ENCODE results near the gene KRTAP12-3.
"Not testable (repeated sequence)": the region's sequence is repeated elsewhere in the genome, so short reads cannot be mapped to it uniquely, and the experiment has no call there.

Gene KRTAP12-3

GRCh38 chr21:44691686-44692085 is 34.0 kb downstream of the KRTAP12-3 start:
- Histone ChIP-seq H3K4me1 (no peaks in the 10 kb centered on the region), H3K4me3 (no peak overlapping the region), H3K9me3 (no peaks in the 10 kb centered on the region), H3K36me3 (replicated peaks) (no peaks in the 10 kb centered on the region), H3K27me3 (ENCODE audit: low read depth) (peaks cover 10% of the 10 kb centered on the region; the same call in 1 of the 2 replicates)
- no peak for DNase-seq (ENCODE audit: low spot score in 2 of 2)
- in situ Hi-C loops (cut with MboI; ENCODE audit: low sequenced_read_pairs), result no loop called here

DNA sequence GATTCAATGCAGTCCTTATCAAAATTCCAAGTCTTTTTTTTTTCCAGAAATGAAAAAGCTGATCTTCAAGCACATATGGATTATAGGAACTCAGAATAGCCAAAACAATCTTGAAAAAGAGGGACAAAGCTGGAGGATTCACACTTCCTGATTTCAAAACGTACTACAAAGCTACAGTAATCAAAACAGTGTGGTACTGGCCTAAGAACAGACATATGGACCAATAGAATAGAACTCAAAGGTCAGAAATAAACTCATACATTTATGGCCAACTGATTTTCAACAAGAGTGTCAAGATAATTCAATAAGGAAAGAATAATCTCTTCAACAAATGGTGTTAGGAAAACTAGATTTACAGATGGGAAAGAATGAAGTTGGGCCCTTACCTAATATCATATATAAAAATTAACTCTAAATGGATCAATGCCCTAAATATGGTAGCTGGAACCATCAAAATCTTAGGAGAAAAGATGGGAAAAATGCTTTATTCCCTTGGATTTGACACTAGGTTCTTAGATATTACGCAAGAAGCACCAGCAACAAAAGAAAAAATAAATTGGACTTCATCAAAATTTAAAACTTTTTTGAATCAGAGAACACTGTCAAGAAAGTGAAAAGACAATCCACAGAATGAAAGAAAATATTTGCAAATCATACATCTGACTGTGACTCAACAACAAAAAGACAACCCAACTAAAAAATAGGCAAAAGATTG is 35.2 kb downstream of the KRTAP12-3 start:
- no peak for DNase-seq (ENCODE audit: low spot score in 2 of 2)
- Histone ChIP-seq H3K36me3 (replicated peaks) (no peaks in the 10 kb centered on the region), H3K27me3 (ENCODE audit: low read depth) (peaks cover 14% of the 10 kb centered on the region), H3K4me1 (no peaks in the 10 kb centered on the region), H3K4me3 (no peak overlapping the region), H3K9me3 (no peaks in the 10 kb centered on the region)
- in situ Hi-C loops (cut with MboI; ENCODE audit: low sequenced_read_pairs), result no loop called here

DNA sequence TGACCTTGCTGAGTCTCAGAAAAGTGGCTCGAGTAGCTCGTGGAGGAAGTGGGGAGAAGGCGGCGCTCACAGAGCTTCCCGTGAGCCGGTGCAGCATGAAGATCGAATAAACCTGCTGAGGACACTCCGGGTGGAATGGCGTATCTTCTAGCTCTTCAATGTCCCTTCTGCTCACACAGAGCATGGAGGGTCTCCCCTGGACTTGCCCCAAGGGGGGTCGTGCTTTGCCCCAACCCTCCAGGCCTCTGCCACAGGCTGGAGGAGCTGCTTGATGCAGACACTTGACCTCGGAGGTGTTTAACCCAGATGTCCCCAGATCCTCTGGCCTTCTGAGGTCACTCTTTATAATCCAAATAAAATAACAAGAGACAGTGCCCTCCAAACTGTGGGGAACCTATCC is 37.0 kb downstream of the KRTAP12-3 start:
- no peaks in the 10 kb centered on the region for H3K9me3 ChIP-seq
- H3K27me3 ChIP-seq (ENCODE audit: low read depth), result peaks cover 25% of the 10 kb centered on the region
- DNase-seq (ENCODE audit: low spot score in 2 of 2), result no peak
- H3K4me1 ChIP-seq, result no peaks in the 10 kb centered on the region
- in situ Hi-C loops (cut with MboI; ENCODE audit: low sequenced_read_pairs), result no loop called here
- H3K4me3 ChIP-seq, result no peak overlapping the region
- H3K36me3 ChIP-seq (replicated peaks), result no peaks in the 10 kb centered on the region

DNA sequence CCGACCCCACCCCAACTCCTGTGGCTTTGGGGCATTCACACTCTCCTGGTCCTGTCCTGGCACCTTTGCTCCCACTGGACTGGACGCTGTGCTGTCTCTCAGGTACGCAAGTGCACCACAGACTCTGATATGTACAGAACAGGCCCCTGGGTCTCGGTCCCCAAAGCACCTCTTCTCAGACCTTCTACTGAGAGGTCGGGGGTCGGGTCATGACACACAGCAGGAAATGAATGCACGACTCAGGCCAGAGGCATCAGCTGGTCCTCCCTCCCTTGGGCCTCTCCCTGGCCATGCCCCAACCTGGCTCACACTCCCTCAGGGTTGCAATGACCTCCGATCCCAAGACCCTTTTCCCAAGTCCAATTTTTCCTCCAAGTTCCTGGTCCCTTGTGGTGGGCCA is 37.5 kb downstream of the KRTAP12-3 start:
- in situ Hi-C loops (cut with MboI; ENCODE audit: low sequenced_read_pairs), result no loop called here
- H3K9me3 ChIP-seq, result no peaks in the 10 kb centered on the region
- DNase-seq (ENCODE audit: low spot score in 2 of 2), result no peak
- peaks cover 29% of the 10 kb centered on the region for H3K27me3 ChIP-seq (ENCODE audit: low read depth)
- no peak overlapping the region for H3K4me3 ChIP-seq
- H3K36me3 ChIP-seq (replicated peaks), result no peaks in the 10 kb centered on the region
- no peaks in the 10 kb centered on the region for H3K4me1 ChIP-seq

GRCh38 chr21:44695641-44696040 is 37.9 kb downstream of the KRTAP12-3 start:
- DNase-seq (ENCODE audit: low spot score in 2 of 2), result no peak
- in situ Hi-C loops (cut with MboI; ENCODE audit: low sequenced_read_pairs), result no loop called here
- peaks cover 32% of the 10 kb centered on the region for H3K27me3 ChIP-seq (ENCODE audit: low read depth)
- no peaks in the 10 kb centered on the region for H3K36me3 ChIP-seq (replicated peaks)
- no peaks in the 10 kb centered on the region for H3K4me1 ChIP-seq
- H3K4me3 ChIP-seq, result no peak overlapping the region
- H3K9me3 ChIP-seq, result no peaks in the 10 kb centered on the region

DNA sequence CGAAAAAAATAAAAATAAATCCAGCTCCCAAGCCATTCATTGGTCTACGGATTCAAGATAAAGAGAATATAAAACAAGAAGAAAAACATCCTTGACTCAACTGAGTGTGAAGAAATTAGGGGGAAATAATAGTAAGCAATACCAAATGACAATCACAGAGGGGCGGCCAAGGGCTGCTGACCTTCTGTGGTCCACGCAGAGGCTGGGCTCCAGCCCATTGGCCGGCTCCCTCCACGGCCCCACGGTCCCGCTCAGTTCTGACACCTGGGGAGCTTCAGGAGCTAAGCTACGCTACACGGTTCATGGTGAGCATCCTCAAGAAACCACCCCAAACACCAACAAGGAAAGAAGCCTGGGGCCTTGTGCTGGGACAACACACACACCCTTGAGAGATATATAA is 38.8 kb downstream of the KRTAP12-3 start:
- Histone ChIP-seq H3K36me3 (replicated peaks) (no peaks in the 10 kb centered on the region), H3K9me3 (no peaks in the 10 kb centered on the region), H3K4me1 (no peaks in the 10 kb centered on the region), H3K27me3 (ENCODE audit: low read depth) (peaks cover 33% of the 10 kb centered on the region), H3K4me3 (no peak overlapping the region)
- in situ Hi-C loops (cut with MboI; ENCODE audit: low sequenced_read_pairs), result no loop called here
- no peak for DNase-seq (ENCODE audit: low spot score in 2 of 2)

DNA sequence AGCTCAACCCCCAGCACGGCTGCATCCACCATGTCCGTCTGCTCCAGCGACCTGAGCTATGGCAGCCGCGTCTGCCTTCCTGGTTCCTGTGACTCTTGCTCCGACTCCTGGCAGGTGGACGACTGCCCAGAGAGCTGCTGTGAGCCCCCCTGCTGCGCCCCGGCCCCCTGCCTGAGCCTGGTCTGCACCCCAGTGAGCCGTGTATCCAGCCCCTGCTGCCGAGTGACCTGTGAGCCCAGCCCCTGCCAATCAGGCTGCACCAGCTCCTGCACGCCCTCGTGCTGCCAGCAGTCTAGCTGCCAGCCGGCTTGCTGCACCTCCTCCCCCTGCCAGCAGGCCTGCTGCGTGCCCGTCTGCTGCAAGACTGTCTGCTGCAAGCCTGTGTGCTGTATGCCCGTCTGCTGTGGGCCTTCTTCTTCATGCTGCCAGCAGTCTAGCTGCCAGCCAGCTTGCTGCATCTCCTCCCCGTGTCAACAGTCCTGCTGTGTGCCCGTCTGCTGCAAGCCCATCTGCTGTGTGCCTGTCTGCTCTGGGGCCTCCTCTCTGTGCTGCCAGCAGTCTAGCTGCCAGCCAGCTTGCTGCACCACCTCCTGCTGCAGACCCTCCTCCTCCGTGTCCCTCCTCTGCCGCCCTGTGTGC is 39.6 kb downstream of the KRTAP12-3 start, which contains the start of gene KRTAP10-12:
TSS of gene KRTAP10-12 (plus strand) at position 1 of the 639 bp plus-strand sequence. CDS start at position 31, 30 bp downstream.
- H3K4me3 ChIP-seq; H3K9me3 ChIP-seq; H3K4me1 ChIP-seq; H3K36me3 ChIP-seq (replicated peaks); DNase-seq (ENCODE audit: low spot score in 2 of 2); in situ Hi-C loops (cut with MboI; ENCODE audit: low sequenced_read_pairs): not testable (repeated sequence)
- H3K27me3 ChIP-seq (ENCODE audit: low read depth), result peaks cover 34% of the 10 kb centered on the region

DNA sequence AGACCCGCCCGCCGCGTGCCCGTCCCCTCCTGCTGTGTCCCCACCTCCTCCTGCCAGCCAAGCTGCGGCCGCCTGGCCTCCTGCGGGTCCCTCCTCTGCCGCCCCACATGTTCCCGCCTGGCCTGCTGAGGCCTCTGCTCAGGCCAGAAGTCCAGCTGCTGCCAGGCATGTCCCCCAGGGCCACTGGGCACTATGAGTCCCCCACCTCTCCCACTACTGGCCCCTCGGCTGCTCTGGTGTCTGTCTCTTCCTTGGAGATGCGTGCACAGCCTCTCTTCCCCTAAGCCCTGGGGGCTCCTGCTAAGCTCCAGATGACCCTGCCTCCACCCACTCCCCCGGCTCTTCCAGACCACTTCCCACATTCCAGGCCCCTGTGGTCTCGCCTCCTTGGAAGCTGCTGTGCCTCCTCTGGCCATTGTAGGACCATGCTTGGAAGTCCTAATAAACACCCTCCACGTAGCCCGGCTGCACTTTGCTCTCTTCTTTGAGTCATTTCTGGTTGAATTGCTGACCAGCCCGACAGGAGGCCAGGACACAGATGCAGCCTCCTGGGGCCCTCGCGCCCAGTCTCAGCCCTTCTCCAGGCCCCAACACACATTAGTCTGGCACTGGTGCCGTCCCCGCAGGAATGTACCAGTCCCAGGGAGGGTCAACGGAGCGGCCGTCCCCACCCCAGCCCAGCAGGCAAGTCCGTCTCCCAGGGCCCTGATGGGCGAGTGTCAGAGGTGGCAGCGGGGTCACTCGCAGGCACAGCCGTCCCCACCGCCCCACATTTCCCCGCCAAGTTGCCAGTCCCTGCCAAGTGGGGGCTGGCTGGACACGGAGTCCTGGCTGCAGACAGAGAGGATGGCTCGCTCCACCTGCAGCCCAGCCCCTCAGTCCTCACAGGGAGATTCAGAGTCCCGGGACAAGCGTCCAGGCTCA is 40.3 kb downstream of the KRTAP12-3 start:
- no peak for DNase-seq (ENCODE audit: low spot score in 2 of 2)
- Histone ChIP-seq H3K27me3 (ENCODE audit: low read depth) (peaks cover 34% of the 10 kb centered on the region), H3K9me3 (no peaks in the 10 kb centered on the region), H3K4me1 (no peaks in the 10 kb centered on the region), H3K4me3 (no peak overlapping the region), H3K36me3 (replicated peaks) (no peaks in the 10 kb centered on the region)
- in situ Hi-C loops (cut with MboI; ENCODE audit: low sequenced_read_pairs), result no loop called here

DNA sequence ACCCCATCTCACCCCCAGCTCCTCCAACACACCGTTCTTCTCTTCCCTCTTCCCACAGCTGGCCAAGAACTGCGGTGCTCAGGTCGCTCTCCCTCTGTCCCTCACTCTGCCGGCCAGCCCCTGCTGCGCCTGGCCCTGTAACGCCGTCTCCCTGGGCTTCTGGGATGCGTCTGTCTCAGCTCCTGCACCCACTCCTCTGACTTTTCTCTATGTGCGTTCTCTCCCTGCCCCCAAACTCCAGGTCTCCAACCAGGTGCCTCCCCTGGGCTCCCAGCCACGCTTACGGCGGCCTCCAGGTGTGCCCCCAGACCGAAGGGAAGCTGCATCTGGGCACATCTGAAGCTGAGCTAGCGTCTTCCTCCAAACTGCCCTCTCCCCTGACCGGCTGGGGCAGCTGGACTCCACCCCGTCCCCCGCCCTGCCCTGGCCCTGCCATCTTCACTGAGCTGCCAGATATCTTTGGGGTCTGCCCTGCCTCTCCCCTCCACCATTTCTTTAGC is 41.8 kb downstream of the KRTAP12-3 start:
- no peak overlapping the region for H3K4me3 ChIP-seq
- DNase-seq (ENCODE audit: low spot score in 2 of 2), result no peak
- no peaks in the 10 kb centered on the region for H3K9me3 ChIP-seq
- peaks cover 35% of the 10 kb centered on the region for H3K27me3 ChIP-seq (ENCODE audit: low read depth)
- H3K4me1 ChIP-seq, result no peaks in the 10 kb centered on the region
- H3K36me3 ChIP-seq (replicated peaks), result no peaks in the 10 kb centered on the region
- in situ Hi-C loops (cut with MboI; ENCODE audit: low sequenced_read_pairs), result loop anchor here (10.0 kb wide), 1 partner anchor 55 kb away; the partner anchor contains the start of gene KRTAP10-11

DNA sequence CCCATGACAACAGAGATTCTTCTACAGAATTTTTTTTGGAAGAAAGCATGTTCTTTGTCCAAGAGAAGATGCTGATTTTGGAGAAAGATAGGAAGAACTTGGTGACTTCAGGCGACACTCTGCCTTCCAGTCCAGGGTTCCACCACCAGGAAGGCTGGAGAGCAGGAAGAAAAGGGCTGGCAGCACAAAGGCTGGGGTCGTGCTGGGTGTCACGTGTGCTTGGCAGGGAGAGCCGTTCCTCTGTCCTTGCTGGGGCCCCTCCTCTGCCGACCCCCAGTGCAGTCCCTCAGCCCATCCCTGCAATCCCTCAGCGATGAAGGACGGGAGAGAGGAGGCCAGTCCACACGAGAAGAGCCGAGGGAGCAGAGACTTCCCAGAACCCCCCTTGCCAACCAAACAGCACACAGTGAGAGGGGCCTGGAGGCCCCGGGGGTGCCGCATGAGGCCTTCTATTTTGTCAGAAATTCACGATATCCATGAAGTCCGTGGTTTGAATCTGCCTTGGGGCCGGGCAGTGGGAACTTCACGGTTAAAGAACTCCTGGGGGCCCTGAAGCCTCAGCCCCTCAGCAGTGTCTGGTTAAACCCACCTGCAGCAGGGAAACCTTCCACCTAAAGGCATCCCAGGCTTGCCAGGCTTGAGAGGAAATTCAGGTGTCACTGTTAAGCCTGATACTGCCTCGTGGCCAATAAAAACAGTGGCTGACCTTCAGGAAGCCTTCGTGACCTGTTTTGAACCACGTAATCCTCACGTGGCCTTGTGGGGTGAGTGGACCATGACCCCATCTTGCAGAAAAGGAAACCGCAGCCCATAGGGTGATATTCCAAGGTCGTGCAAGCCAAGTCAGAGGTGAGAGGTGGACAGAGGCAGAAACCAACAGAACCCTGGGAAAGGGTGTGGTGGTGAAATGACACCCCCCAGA is 42.6 kb downstream of the KRTAP12-3 start:
- in situ Hi-C loops (cut with MboI; ENCODE audit: low sequenced_read_pairs), result loop anchor here (10.0 kb wide), 1 partner anchor 56 kb away; the partner anchor contains the start of gene KRTAP10-11
- H3K4me1 ChIP-seq, result no peaks in the 10 kb centered on the region
- H3K36me3 ChIP-seq (replicated peaks), result no peaks in the 10 kb centered on the region
- no peaks in the 10 kb centered on the region for H3K9me3 ChIP-seq
- H3K4me3 ChIP-seq, result no peak overlapping the region
- no peak for DNase-seq (ENCODE audit: low spot score in 2 of 2)
- peaks cover 43% of the 10 kb centered on the region for H3K27me3 ChIP-seq (ENCODE audit: low read depth)

DNA sequence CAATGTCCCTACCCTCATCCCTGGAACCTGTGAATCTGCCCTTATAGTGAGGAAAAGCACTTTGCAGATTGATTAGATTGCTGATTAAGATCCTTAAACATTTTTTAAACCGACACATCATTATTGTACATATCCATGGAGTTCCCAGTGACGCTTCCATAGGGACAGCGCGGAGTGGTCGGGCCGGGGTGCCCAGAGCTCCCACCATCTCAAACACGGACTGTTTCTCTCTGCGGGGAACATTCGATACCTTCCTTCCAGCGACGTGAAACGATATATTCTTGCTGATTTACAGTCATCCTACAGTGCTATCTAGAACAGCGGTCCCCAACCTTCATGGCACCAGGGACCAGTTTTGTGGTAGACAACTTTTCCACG is 43.3 kb downstream of the KRTAP12-3 start:
- in situ Hi-C loops (cut with MboI; ENCODE audit: low sequenced_read_pairs), result loop anchor here (10.0 kb wide), 1 partner anchor 56 kb away; the partner anchor contains the start of gene KRTAP10-11
- Histone ChIP-seq H3K27me3 (ENCODE audit: low read depth) (peaks cover 44% of the 10 kb centered on the region), H3K36me3 (replicated peaks) (no peaks in the 10 kb centered on the region), H3K4me1 (no peaks in the 10 kb centered on the region), H3K4me3 (no peak overlapping the region), H3K9me3 (no peaks in the 10 kb centered on the region)
- DNase-seq (ENCODE audit: low spot score in 2 of 2), result no peak

GRCh38 chr21:44701541-44701940 is 43.8 kb downstream of the KRTAP12-3 start:
- Histone ChIP-seq H3K36me3 (replicated peaks) (no peaks in the 10 kb centered on the region), H3K27me3 (ENCODE audit: low read depth) (peaks cover 46% of the 10 kb centered on the region), H3K4me1 (no peaks in the 10 kb centered on the region), H3K4me3 (no peak overlapping the region), H3K9me3 (no peaks in the 10 kb centered on the region)
- no peak for DNase-seq (ENCODE audit: low spot score in 2 of 2)
- in situ Hi-C loops (cut with MboI; ENCODE audit: low sequenced_read_pairs), result loop anchor here (10.0 kb wide), 1 partner anchor 57 kb away; the partner anchor contains the start of gene KRTAP10-11
